PC-9 (cell line): ENCODE measurements around the gene BUD23.

Source experiments
- EZH2 ChIP-seq: fragments of 200-600 bp; sonication (generic); IDR thresholded peaks from 2 replicates; pipeline ENCODE4 v1.8.0; 2017; ENCODE audit warnings: antibody characterized with exemption, low read depth
- TF ChIP-seq, protein P1 (sequence below): fragments of 200-600 bp; sonication (generic); conservative IDR thresholded peaks from 2 replicates; pipeline ENCODE4 v1.6.1; 2017; ENCODE audit warnings: mixed run types, antibody characterized with exemption, mild to moderate bottlenecking, moderate library complexity

GRCh38 chr7:73681031-73681430, 2.4 kb upstream of the BUD23 start:
- TF ChIP-seq, protein P1, sequence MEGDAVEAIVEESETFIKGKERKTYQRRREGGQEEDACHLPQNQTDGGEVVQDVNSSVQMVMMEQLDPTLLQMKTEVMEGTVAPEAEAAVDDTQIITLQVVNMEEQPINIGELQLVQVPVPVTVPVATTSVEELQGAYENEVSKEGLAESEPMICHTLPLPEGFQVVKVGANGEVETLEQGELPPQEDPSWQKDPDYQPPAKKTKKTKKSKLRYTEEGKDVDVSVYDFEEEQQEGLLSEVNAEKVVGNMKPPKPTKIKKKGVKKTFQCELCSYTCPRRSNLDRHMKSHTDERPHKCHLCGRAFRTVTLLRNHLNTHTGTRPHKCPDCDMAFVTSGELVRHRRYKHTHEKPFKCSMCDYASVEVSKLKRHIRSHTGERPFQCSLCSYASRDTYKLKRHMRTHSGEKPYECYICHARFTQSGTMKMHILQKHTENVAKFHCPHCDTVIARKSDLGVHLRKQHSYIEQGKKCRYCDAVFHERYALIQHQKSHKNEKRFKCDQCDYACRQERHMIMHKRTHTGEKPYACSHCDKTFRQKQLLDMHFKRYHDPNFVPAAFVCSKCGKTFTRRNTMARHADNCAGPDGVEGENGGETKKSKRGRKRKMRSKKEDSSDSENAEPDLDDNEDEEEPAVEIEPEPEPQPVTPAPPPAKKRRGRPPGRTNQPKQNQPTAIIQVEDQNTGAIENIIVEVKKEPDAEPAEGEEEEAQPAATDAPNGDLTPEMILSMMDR = no peak
- TF ChIP-seq EZH2 = no peak
